22Rv1 (cell line): ENCODE results near the gene PTPRA.
"Not testable (repeated sequence)": the region's sequence is repeated elsewhere in the genome, so short reads cannot be mapped to it uniquely, and the experiment has no call there.

Source experiments
- H3K27ac ChIP-seq: fragments of 450-650 bp; 2 replicates; pipeline ENCODE4 v1.5.1; 2017
- ZFX ChIP-seq: fragments of 450-650 bp; IDR thresholded peaks from 2 replicates; pipeline ENCODE4 v1.6.1; 2017; ENCODE audit warnings: antibody characterized with exemption, borderline replicate concordance
- TF ChIP-seq, protein P1 (sequence below): fragments of 450-650 bp; IDR thresholded peaks from 2 replicates; pipeline ENCODE4 v1.5.1; 2017; ENCODE audit warnings: mild to moderate bottlenecking

Gene PTPRA

GRCh38 chr20:3071266-3071609, 198.0 kb downstream of the PTPRA start:
- TF ChIP-seq ZFX = no peak
- TF ChIP-seq, protein P1, sequence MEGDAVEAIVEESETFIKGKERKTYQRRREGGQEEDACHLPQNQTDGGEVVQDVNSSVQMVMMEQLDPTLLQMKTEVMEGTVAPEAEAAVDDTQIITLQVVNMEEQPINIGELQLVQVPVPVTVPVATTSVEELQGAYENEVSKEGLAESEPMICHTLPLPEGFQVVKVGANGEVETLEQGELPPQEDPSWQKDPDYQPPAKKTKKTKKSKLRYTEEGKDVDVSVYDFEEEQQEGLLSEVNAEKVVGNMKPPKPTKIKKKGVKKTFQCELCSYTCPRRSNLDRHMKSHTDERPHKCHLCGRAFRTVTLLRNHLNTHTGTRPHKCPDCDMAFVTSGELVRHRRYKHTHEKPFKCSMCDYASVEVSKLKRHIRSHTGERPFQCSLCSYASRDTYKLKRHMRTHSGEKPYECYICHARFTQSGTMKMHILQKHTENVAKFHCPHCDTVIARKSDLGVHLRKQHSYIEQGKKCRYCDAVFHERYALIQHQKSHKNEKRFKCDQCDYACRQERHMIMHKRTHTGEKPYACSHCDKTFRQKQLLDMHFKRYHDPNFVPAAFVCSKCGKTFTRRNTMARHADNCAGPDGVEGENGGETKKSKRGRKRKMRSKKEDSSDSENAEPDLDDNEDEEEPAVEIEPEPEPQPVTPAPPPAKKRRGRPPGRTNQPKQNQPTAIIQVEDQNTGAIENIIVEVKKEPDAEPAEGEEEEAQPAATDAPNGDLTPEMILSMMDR = no peak
- no peak overlapping the region for H3K27ac ChIP-seq

DNA sequence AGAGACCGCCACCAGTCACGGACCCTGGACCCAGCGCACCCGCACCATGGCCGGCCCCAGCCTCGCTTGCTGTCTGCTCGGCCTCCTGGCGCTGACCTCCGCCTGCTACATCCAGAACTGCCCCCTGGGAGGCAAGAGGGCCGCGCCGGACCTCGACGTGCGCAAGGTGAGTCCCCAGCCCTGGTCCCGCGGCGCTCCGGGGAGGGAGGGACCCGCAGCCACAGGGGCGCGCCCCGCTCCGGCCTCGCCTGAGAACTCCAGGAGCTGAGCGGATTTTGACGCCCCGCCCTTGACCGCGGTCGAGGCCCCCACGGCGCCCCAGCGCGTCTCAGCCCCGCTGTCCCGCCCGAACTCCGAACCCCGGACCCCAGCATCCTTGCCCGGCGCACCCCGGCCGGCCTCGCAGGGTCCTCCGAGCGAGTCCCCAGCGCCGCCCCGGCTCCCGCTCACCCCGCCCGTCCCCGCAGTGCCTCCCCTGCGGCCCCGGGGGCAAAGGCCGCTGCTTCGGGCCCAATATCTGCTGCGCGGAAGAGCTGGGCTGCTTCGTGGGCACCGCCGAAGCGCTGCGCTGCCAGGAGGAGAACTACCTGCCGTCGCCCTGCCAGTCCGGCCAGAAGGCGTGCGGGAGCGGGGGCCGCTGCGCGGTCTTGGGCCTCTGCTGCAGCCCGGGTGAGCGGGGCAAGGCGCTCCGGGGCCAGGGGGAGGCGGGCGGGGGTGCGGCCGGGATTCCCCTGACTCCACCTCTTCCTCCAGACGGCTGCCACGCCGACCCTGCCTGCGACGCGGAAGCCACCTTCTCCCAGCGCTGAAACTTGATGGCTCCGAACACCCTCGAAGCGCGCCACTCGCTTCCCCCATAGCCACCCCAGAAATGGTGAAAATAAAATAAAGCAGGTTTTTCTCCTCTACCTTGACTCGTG, 198.6 kb downstream of the PTPRA start, which contains the start of gene OXT:
Gene OXT (plus strand): TSS at position 11 of the 920 bp plus-strand sequence. CDS start 36 bp downstream, at position 47.
- H3K27ac ChIP-seq = no peak within 1 kb of the TSS
- TF ChIP-seq, protein P1 = no peak
- no peak for TF ChIP-seq ZFX

GRCh38 chr20:3072530-3073250, 199.4 kb downstream of the PTPRA start:
- no peak overlapping the region for H3K27ac ChIP-seq
- TF ChIP-seq, protein P1 = no peak
- no peak for TF ChIP-seq ZFX

DNA sequence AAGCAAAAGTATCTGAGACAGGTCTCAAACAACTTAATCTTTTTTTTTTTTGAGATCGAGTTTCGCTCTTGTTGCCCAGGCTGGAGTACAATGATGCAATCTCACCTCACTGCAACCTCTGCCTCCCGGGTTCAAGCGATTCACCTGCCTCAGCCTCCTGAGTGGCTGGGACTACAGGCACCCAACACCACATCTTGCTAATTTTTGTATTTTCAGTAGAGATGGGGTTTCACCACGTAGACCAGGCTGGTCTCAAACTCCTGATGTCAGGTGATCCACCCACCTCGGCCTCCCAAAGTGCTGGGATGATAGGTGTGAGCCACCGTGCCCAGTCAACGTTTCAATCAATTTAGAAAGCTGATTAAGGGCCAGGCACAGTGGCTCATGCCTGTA, 200.0 kb downstream of the PTPRA start:
- H3K27ac ChIP-seq = not testable (repeated sequence)

- no peak overlapping the region for H3K27ac ChIP-seq
- TF ChIP-seq ZFX = no peak
- TF ChIP-seq, protein P1 = no peak
These were observed 201.5 kb downstream of the PTPRA start for GRCh38 chr20:3074812-3075211.

GRCh38 chr20:3075315-3075714, 202.0 kb downstream of the PTPRA start:
- not testable (repeated sequence) for H3K27ac ChIP-seq

DNA sequence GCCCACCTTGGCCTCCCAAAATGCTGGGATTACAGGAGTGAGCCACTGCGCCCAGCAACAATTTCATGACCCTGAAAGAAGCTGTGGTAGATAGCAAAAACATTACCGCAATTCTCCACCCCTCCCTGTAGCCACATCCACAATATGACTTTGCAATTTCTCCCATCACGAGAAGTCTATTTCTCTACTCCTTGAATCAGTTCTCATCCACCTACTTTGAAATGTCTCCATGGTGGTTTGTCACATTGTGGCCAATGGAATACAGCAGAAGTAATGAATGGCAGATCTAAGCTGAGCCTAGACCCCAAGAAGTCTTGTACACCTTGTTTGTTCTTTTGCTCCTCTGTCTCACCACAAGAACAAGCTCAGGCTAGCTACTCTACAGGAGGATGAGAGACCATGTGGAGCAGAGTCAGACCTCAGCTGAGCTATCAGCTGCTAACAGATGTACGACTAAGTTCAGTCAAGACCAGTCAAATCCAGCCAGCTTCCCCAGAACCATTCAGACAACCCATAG, 204.4 kb downstream of the PTPRA start:
- no peak overlapping the region for H3K27ac ChIP-seq
- no peak for TF ChIP-seq ZFX
- TF ChIP-seq, protein P1 = no peak

DNA sequence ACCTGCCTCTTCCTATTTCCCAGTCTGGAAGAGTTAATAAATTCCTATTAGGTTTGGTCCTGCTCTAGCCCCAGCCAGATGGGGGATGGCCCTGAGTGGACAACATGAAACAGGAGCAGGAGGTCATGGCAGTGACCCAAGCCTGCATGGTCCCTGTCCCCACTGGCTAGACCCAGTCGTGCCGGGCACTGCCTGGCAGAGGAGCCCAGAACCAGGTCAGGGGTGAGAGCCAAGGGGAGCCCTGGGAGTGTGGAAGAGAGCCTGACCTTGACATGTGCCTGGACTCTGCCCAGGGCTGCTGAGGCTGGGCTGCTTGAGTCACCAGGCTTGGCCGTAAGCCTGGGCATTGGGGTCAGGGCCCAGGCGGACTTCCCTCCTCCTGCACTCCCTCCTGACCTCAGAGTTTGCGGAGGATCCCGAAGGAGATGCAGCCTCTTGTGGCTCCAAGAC, 207.7 kb downstream of the PTPRA start:
- TF ChIP-seq, protein P1 = no peak
- no peak for TF ChIP-seq ZFX
- no peak overlapping the region for H3K27ac ChIP-seq
